Nephron progenitor cell (in vitro differentiated cells): Measurements from ENCODE around the gene FOLR1.

Experiments
- DNase-seq: peaks from one replicate; pipeline ENCODE4 v3.0.0; 2021
- H3K27ac Mint-ChIP-seq: 2 replicates; pipeline ENCODE4 v1.8.0; 2021; ENCODE audit warnings: mild to moderate bottlenecking, moderate library complexity, mixed read lengths
- H3K27me3 Mint-ChIP-seq: 2 replicates; pipeline ENCODE4 v1.8.0; 2021; ENCODE audit warnings: mild to moderate bottlenecking, low read depth, mixed read lengths; ENCODE audit not compliant: poor library complexity
- H3K36me3 Mint-ChIP-seq: 2 replicates; pipeline ENCODE4 v1.8.0; 2021; ENCODE audit warnings: low read depth, mixed read lengths
- H3K4me1 Mint-ChIP-seq: 2 replicates; pipeline ENCODE4 v1.8.0; 2021; ENCODE audit warnings: mixed read lengths
- H3K4me3 Mint-ChIP-seq: 2 replicates; pipeline ENCODE4 v1.8.0; 2021; ENCODE audit warnings: mild to moderate bottlenecking, moderate library complexity, mixed read lengths
- H3K9me3 Mint-ChIP-seq: 2 replicates; pipeline ENCODE4 v1.8.0; 2021; ENCODE audit warnings: mild to moderate bottlenecking, moderate library complexity, mixed read lengths
- TF ChIP-seq, protein P1 (sequence below): fragments of 200-600 bp; sonication (generic); IDR thresholded peaks from 2 replicates; pipeline ENCODE4 v1.5.0; 2021; ENCODE audit warnings: antibody characterized with exemption

Gene FOLR1

DNA sequence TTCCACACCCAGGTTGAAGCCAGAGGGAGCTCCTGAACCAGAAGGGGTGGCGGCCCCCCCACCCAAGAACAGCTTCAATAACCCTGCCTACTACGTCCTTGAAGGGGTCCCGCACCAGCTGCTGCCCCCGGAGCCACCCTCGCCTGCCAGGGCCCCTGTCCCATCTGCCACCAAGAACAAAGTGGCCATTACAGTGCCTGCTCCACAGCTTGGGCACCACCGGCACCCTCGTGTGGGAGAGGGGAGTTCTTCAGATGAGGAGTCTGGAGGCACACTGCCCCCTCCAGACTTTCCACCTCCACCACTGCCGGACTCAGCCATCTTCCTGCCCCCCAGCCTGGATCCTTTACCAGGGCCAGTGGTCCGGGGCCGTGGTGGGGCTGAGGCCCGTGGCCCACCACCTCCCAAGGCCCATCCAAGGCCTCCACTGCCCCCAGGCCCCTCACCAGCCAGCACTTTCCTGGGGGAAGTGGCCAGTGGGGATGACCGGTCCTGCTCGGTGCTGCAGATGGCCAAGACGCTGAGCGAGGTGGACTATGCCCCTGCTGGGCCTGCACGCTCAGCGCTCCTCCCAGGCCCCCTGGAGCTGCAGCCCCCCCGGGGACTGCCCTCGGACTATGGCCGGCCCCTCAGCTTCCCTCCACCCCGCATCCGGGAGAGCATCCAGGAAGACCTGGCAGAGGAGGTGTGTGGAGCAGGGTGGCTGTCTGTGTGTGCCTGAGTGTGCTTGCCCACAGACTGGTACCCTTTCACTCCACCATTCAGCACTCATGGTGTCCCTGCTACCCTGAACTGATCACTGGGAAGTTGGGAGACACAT is 45.4 kb downstream of the FOLR1 start:
- H3K36me3 Mint-ChIP-seq, result peaks cover 26% of the 10 kb centered on the region
- no peak overlapping the region for H3K4me3 Mint-ChIP-seq
- peaks cover 7% of the 10 kb centered on the region for H3K9me3 Mint-ChIP-seq
- peak; percentile 12 for DNase-seq
- peaks cover 38% of the 10 kb centered on the region for H3K27me3 Mint-ChIP-seq
- peaks cover 54% of the 10 kb centered on the region for H3K4me1 Mint-ChIP-seq
- H3K27ac Mint-ChIP-seq, result no peak overlapping the region
- TF ChIP-seq, protein P1, sequence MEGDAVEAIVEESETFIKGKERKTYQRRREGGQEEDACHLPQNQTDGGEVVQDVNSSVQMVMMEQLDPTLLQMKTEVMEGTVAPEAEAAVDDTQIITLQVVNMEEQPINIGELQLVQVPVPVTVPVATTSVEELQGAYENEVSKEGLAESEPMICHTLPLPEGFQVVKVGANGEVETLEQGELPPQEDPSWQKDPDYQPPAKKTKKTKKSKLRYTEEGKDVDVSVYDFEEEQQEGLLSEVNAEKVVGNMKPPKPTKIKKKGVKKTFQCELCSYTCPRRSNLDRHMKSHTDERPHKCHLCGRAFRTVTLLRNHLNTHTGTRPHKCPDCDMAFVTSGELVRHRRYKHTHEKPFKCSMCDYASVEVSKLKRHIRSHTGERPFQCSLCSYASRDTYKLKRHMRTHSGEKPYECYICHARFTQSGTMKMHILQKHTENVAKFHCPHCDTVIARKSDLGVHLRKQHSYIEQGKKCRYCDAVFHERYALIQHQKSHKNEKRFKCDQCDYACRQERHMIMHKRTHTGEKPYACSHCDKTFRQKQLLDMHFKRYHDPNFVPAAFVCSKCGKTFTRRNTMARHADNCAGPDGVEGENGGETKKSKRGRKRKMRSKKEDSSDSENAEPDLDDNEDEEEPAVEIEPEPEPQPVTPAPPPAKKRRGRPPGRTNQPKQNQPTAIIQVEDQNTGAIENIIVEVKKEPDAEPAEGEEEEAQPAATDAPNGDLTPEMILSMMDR, result no peak

DNA sequence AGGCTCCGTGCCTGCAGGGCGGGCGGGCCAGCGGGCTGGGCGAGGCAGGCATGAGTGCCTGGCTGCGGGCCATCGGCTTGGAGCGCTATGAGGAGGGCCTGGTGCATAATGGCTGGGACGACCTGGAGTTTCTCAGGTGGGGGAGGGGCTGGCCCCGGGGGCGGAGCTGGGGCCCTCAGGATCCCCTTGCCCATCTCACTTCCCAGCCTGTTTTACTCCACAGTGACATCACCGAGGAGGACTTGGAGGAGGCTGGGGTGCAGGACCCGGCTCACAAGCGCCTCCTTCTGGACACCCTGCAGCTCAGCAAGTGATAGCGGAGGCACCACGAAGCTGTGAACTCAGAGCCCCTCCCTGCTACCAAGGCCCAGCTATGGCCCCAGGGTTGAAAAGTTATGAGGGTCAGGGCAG is 46.1 kb downstream of the FOLR1 start:
- DNase-seq, result peak; percentile 82
- peaks cover 56% of the 10 kb centered on the region for H3K4me1 Mint-ChIP-seq
- no peak overlapping the region for H3K27ac Mint-ChIP-seq

DNA sequence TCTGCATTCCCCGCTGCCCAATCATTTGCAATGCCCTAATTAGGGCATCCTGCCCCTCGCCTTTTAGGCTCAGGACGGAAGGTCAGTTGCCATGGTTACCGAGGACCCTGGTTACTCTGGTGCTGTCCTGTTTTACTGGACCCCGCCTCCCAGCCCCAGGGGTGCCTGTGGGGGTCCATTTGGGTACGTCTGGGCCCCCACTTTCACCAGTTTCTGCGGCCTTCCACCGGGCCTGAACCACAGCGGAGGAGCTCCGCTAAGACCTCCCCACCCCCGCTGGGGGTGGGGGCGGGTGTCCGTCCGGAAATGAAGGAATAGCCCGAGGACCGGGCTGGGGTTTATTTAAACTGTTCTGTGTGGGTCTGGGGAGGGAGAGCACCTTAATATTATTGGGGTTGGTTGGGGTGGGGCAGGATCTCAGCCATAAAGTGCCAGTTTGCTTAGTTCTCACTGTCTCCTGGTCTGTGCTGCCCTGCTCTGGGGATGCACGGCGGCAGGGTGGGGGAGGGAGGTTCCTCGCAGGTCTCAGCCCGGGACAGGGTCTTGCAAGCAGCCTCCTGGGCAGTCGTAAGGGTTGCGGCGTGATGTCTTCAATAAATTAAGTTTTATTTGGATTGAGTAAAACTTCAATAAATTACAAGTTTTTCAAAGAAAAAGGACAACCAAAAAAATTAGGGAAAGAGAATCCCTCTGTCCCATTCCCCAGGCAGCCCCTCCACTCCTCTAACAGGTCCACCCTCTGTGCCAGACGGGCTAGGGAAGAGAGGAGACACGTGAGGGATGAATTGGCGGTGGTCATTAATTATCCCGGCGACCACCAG is 46.8 kb downstream of the FOLR1 start:
- H3K36me3 Mint-ChIP-seq, result peaks cover 19% of the 10 kb centered on the region
- peaks cover 57% of the 10 kb centered on the region for H3K4me1 Mint-ChIP-seq
- DNase-seq, result peak; percentile 17
- TF ChIP-seq, protein P1, result no peak
- H3K27ac Mint-ChIP-seq, result no peak overlapping the region
- H3K27me3 Mint-ChIP-seq, result peaks cover 52% of the 10 kb centered on the region
- H3K4me3 Mint-ChIP-seq, result peak overlapping the region; percentile 82
- peaks cover 14% of the 10 kb centered on the region for H3K9me3 Mint-ChIP-seq

More for the DNA sequence above, 46.1 kb downstream of the FOLR1 start:
- TF ChIP-seq, protein P1, result peak; percentile 81
- Mint-ChIP-seq H3K36me3 (peaks cover 22% of the 10 kb centered on the region), H3K27me3 (peaks cover 46% of the 10 kb centered on the region), H3K4me3 (no peak overlapping the region), H3K9me3 (peaks cover 10% of the 10 kb centered on the region)

DNA sequence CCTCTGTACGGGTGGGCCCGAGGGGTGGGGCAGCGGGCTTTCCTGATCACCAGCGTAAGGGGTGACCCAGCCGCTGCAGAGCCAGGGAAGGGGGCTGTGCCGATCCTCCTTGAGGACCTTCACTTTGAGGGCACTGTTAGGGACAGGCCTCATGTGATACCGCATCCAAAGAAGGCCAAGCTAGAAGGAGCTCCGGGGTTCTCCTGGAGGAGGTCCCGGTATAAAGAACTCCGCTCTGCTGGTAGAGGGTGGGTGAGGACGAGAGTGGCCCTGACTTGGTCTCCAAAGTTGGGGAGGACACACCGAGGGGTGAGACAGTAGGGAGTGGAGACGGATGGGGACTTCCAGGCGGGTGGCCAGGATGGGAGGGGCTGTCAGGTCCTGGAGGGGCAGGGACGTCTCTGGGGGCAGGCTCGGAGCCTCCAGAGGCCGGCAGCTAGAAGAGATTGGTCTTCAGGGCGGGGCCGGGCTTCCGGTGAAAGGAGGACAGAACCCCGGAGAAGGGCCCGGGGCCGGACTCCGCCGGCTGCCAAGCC is 47.4 kb downstream of the FOLR1 start:
- TF ChIP-seq, protein P1, result no peak
- Mint-ChIP-seq H3K36me3 (peaks cover 12% of the 10 kb centered on the region), H3K4me1 (peaks cover 50% of the 10 kb centered on the region), H3K27me3 (peaks cover 53% of the 10 kb centered on the region), H3K4me3 (peak overlapping the region; percentile 82), H3K27ac (no peak overlapping the region), H3K9me3 (peaks cover 14% of the 10 kb centered on the region)
- peak; percentile 34 for DNase-seq

DNA sequence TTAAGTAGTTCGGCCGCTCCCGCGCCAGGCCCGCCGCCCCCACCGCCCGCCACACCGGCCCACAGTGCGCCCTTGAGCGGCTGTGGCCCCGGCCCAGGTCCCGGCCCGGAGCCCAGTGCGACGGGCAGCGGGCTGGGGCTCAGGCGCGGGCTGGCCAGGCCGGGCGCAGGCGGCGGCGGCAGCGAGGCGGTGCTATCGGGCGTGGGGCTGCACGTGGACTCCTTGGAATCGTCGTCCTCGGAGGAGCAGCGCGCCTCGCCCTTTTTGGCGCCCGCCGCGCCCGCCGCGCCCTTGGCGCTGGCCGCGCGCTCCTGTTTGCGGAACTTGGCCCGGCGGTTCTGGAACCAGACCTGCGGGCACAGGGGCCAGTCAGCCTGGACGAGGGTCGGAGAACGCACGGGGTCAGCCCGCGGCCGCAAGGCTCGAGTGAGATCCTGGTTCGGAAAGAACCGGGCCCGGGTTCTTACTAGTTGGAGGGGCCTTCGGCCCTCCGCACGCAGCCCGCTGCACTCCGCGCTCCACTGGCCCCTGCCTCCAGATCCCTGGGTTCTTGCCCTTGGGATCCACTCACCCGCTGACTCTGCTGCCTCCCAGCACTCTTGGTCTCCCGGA is 48.0 kb downstream of the FOLR1 start:
- peaks cover 6% of the 10 kb centered on the region for H3K36me3 Mint-ChIP-seq
- H3K4me1 Mint-ChIP-seq, result peaks cover 46% of the 10 kb centered on the region
- DNase-seq, result peak; percentile 56
- peaks cover 14% of the 10 kb centered on the region for H3K9me3 Mint-ChIP-seq
- peak overlapping the region; percentile 86 for H3K4me3 Mint-ChIP-seq
- H3K27me3 Mint-ChIP-seq, result peaks cover 53% of the 10 kb centered on the region
- no peak overlapping the region for H3K27ac Mint-ChIP-seq
- TF ChIP-seq, protein P1, result no peak
